H1 (cell line): ENCODE results near the gene TPST2. TPM values are rescaled to one million over a fixed set of nuclear protein-coding genes. Genes with fewer than 3 reads are reported as not detected.
A peak's percentile ranks its signal among the peaks of the same experiment; 100 is the strongest.

ENCODE experiments used
- ASH2L ChIP-seq: fragments of 200-600, 300-600 bp; sonication (generic); IDR thresholded peaks from one replicate; pipeline ENCODE4 v1.7.1; 2017; ENCODE audit warnings: low read length
- ATF2 ChIP-seq: IDR thresholded peaks from 2 replicates; pipeline ENCODE4 v1.6.1; 2012; ENCODE audit warnings: low read length, inconsistent platforms
- BACH1 ChIP-seq: IDR thresholded peaks from 2 replicates; pipeline ENCODE4 v1.6.1; 2012; ENCODE audit warnings: low read length, improper control_type of control experiment
- CBX5 ChIP-seq: fragments of 300-800, 300-1000 bp; sonication (generic); IDR thresholded peaks from 2 replicates; pipeline ENCODE4 v1.7.1; 2016; ENCODE audit warnings: antibody characterized with exemption, low read length, low read depth
- CHD1 ChIP-seq: IDR thresholded peaks from 2 replicates; pipeline ENCODE4 v1.6.1; 2012; ENCODE audit warnings: low read depth, low read length, improper control_type of control experiment
- CHD2 ChIP-seq: IDR thresholded peaks from 2 replicates; pipeline ENCODE4 v1.6.1; 2012; ENCODE audit warnings: low read length, improper control_type of control experiment
- CREB1 ChIP-seq: IDR thresholded peaks from 2 replicates; pipeline ENCODE4 v1.6.1; 2012; ENCODE audit warnings: inconsistent platforms
- EP300 ChIP-seq, 2 experiments: IDR thresholded peaks; 1 replicate in 1 of 2; 2 replicates in 1 of 2; pipeline ENCODE4 v1.6.1; 2011 to 2012; ENCODE audit warnings: low read depth in 2 of 2, low read length in 2 of 2, mild to moderate bottlenecking in 2 of 2, borderline replicate concordance in 1 of 2, inconsistent platforms in 1 of 2, moderate library complexity in 1 of 2
- FOSL1 ChIP-seq: IDR thresholded peaks from 2 replicates; pipeline ENCODE4 v1.6.1; 2011; ENCODE audit warnings: mild to moderate bottlenecking, low read depth, low read length, moderate library complexity; ENCODE audit not compliant: insufficient read depth
- GTF2F1 ChIP-seq: IDR thresholded peaks from 2 replicates; pipeline ENCODE4 v1.6.1; 2012; ENCODE audit warnings: low read depth, low read length, improper control_type of control experiment, borderline replicate concordance
- JUND ChIP-seq: IDR thresholded peaks from 2 replicates; pipeline ENCODE4 v1.6.1; 2011; ENCODE audit warnings: mild to moderate bottlenecking, improper control_type of control experiment, low read length
- KDM5A ChIP-seq: fragments of 200-600 bp; IDR thresholded peaks from 2 replicates; pipeline ENCODE4 v1.7.1; 2012; ENCODE audit warnings: mild to moderate bottlenecking, low read length, inconsistent platforms, mixed read lengths
- MAFK ChIP-seq: IDR thresholded peaks from 2 replicates; pipeline ENCODE4 v1.6.1; 2012; ENCODE audit warnings: low read depth, mild to moderate bottlenecking, improper control_type of control experiment, low read length
- NANOG ChIP-seq: IDR thresholded peaks from 2 replicates; pipeline ENCODE4 v1.6.1; 2011; ENCODE audit warnings: low read length, low read depth, mild to moderate bottlenecking, inconsistent platforms; ENCODE audit not compliant: insufficient read depth, poor library complexity, severe bottlenecking
- POLR2A ChIP-seq, 2 experiments: IDR thresholded peaks; 1 replicate in 1 of 2; 2 replicates in 1 of 2; pipeline ENCODE4 v1.6.1; 2011; ENCODE audit warnings: low read depth in 2 of 2, low read length in 2 of 2, mild to moderate bottlenecking in 2 of 2; ENCODE audit errors: control extremely low read depth in 1 of 2
- RXRA ChIP-seq: IDR thresholded peaks from 2 replicates; pipeline ENCODE4 v1.6.1; 2011; ENCODE audit warnings: low read depth, mild to moderate bottlenecking, low read length, moderate library complexity; ENCODE audit not compliant: insufficient read depth
- SIN3A ChIP-seq, 2 experiments: IDR thresholded peaks in 1 of 2; conservative IDR thresholded peaks in 1 of 2; 2 replicates each; pipeline ENCODE4 v1.6.1; 2011 to 2012; ENCODE audit warnings: low read length in 2 of 2, improper control_type of control experiment in 1 of 2, low read depth in 1 of 2, mild to moderate bottlenecking in 1 of 2
- SP1 ChIP-seq: IDR thresholded peaks from 2 replicates; pipeline ENCODE4 v1.6.1; 2011; ENCODE audit warnings: low read depth, low read length
- SP4 ChIP-seq: IDR thresholded peaks from 2 replicates; pipeline ENCODE4 v1.6.1; 2012; ENCODE audit warnings: low read length, inconsistent platforms
- SRF ChIP-seq: IDR thresholded peaks from 2 replicates; pipeline ENCODE4 v1.6.1; 2011; ENCODE audit warnings: mild to moderate bottlenecking, low read depth, low read length, moderate library complexity
- SUZ12 ChIP-seq: fragments of 200-600 bp; sonication (generic); IDR thresholded peaks from 2 replicates; pipeline ENCODE4 v1.6.1; 2012; ENCODE audit warnings: mild to moderate bottlenecking, inconsistent platforms, low read length, moderate library complexity, mixed read lengths
- TAF1 ChIP-seq: IDR thresholded peaks from 2 replicates; pipeline ENCODE4 v1.6.1; 2011; ENCODE audit warnings: mild to moderate bottlenecking, low read depth, low read length
- YY1 ChIP-seq: IDR thresholded peaks from 2 replicates; pipeline ENCODE4 v1.6.1; 2011; ENCODE audit warnings: low read depth, mild to moderate bottlenecking, low read length
- polyA plus RNA-seq, 7 experiments: library from polyadenylated mRNA; depleted of rRNA in 3 of 7; stranded (reverse) in 5 of 7; unstranded in 2 of 7; fragments of >200 nt in 5 of 7; fragments of 200-250 nt in 2 of 7; gene quantifications; 1 replicate in 5 of 7; 2 replicates in 1 of 7; 4 replicates in 1 of 7; pipeline versions ENCODE4 v1.2.1 to v1.2.3, GENCODE V29; 2011 to 2013; ENCODE audit warnings: missing spikeins in 2 of 7, mixed read lengths in 2 of 7
- total RNA-seq: library from RNA; stranded (reverse); fragmentation: NEBNext Ultra II Directional; extraction: Animal tissue kit (Norgen Biotek cat#: 25700); gene quantifications from 2 replicates; pipeline ENCODE4 v1.2.1, GENCODE V29; 2021

The TPST2 gene
- total and polyA plus RNA-seq, 2 of the 8 experiments (the other 6 are each of a cell fraction or from before 2014, with no cell fraction given): 58.8 to 143 TPM

GRCh38 chr22:26589845-26590736 lies at the start of gene TPST2 (continued):
- no peak for TF ChIP-seq NANOG
- TF ChIP-seq KDM5A: no peak
- no peak for TF ChIP-seq RXRA
- no peak for TF ChIP-seq JUND
- TF ChIP-seq CBX5: no peak
- TF ChIP-seq YY1: no peak
- TF ChIP-seq POLR2A (IDR thresholded peaks at IDR 0.05; ENCODE audit: control extremely low read depth in 1 of 2, low read depth in 2 of 2, low read length in 2 of 2): no peak; a peak in 1 of 3 replicates
- peak; percentile 67; the same call in 1 of the 2 replicates for TF ChIP-seq SP1
- no peak for TF ChIP-seq GTF2F1
- TF ChIP-seq MAFK: no peak
- TF ChIP-seq SRF: no peak
- TF ChIP-seq SP4: no peak
- TF ChIP-seq CHD1: no peak
- no peak for TF ChIP-seq FOSL1
- TF ChIP-seq EP300 (IDR thresholded peaks at IDR 0.05; ENCODE audit: borderline replicate concordance in 1 of 2, low read depth in 2 of 2, low read length in 2 of 2): peak in 1 of 2 experiments; percentile 30; a peak in 1 of 3 replicates
- TF ChIP-seq ASH2L: no peak
- peak; percentile 27; the same call in 1 of the 2 replicates for TF ChIP-seq CREB1
- no peak for TF ChIP-seq ATF2
- no peak for TF ChIP-seq SIN3A (conservative IDR thresholded peaks at IDR 0.05 in 1 of 2, IDR thresholded peaks at IDR 0.05 in 1 of 2; ENCODE audit: low read depth in 1 of 2, low read length in 2 of 2)
- TF ChIP-seq TAF1: no peak; the same call in 1 of the 2 replicates
- TF ChIP-seq CHD2: no peak
- no peak for TF ChIP-seq BACH1
- no peak for TF ChIP-seq SUZ12
